PC-3 (cell line): ENCODE measurements around the gene BSCL2. TPM values are rescaled to one million over a fixed set of nuclear protein-coding genes. Genes with fewer than 3 reads are reported as not detected.

ENCODE experiments used
- ATAC-seq: fragments of 200-7000 bp; cut with Tn5 transposase; 2 replicates; pipeline ENCODE4 v1.9.1; 2020; ENCODE audit warnings: mild to moderate bottlenecking, moderate library complexity
- BruUV-seq: library from RNA; stranded (reverse); fragments of 400-500 nt; replicated peaks from 2 replicates; lab custom pipeline; 2021; lab: Mats Ljungman, UMichigan
- CTCF ChIA-PET: fragments of 300-600 bp; sonication (Branson Sonifier 250); formaldehyde crosslinking; loops from one replicate; lab custom pipeline; 2022; ENCODE audit warnings: antibody characterized with exemption; lab: Charles Lee
- POLR2A ChIA-PET: fragments of 300-600 bp; sonication (Branson Sonifier 250); formaldehyde crosslinking; loops from one replicate; lab custom pipeline; 2022; ENCODE audit warnings: antibody characterized with exemption; ENCODE audit not compliant: unreplicated experiment; lab: Charles Lee
- DNase-seq: peaks from one replicate; pipeline ENCODE4 v3.0.0-alpha.2; 2015
- H2AFZ ChIP-seq: fragments of 300-600 bp; sonication (generic); 2 replicates; pipeline ENCODE4 v1.6.0; 2016; ENCODE audit warnings: antibody characterized with exemption, low read length
- H3F3A ChIP-seq: fragments of 300-600 bp; sonication (generic); one replicate; pipeline ENCODE4 v1.6.0; 2017; ENCODE audit warnings: antibody characterized with exemption, low read length, control low read depth, mild to moderate bottlenecking; ENCODE audit not compliant: unreplicated experiment
- H3K27ac ChIP-seq: fragments of 300-600 bp; sonication (generic); 2 replicates; pipeline ENCODE4 v1.5.1; 2016; ENCODE audit warnings: mild to moderate bottlenecking, low read length
- H3K27me3 ChIP-seq: fragments of 300-600 bp; sonication (generic); 2 replicates; pipeline ENCODE4 v1.6.1; 2016; ENCODE audit warnings: low read length, mixed read lengths
- H3K36me3 ChIP-seq: fragments of 300-600 bp; sonication (generic); 2 replicates; pipeline ENCODE4 v1.6.1; 2016; ENCODE audit warnings: low read depth, mixed run types, low read length, mixed read lengths
- H3K4me1 ChIP-seq: fragments of 300-600 bp; sonication (generic); 2 replicates; pipeline ENCODE4 v1.5.1; 2016; ENCODE audit warnings: low read length; ENCODE audit not compliant: insufficient read depth
- H3K4me2 ChIP-seq: fragments of 300-600 bp; sonication (generic); 2 replicates; pipeline ENCODE4 v1.6.0; 2016; ENCODE audit warnings: low read length
- H3K4me3 ChIP-seq: fragments of 300-600 bp; sonication (generic); 2 replicates; pipeline ENCODE4 v1.5.1; 2016; ENCODE audit warnings: mild to moderate bottlenecking, low read length, mixed read lengths
- H3K79me2 ChIP-seq: fragments of 300-600 bp; sonication (generic); 2 replicates; pipeline ENCODE4 v1.6.1; 2017; ENCODE audit warnings: low read length, mixed read lengths
- H3K9ac ChIP-seq: fragments of 300-600 bp; sonication (generic); 2 replicates; pipeline ENCODE4 v1.6.0; 2016; ENCODE audit warnings: mild to moderate bottlenecking, low read length
- H3K9me2 ChIP-seq: fragments of 300-600 bp; sonication (generic); replicated peaks from 2 replicates; pipeline ENCODE4 v1.6.1; 2016; ENCODE audit warnings: mixed run types, low read length, mixed read lengths
- H3K9me3 ChIP-seq: fragments of 300-600 bp; sonication (generic); 2 replicates; pipeline ENCODE4 v1.6.1; 2016; ENCODE audit warnings: low read length, mixed read lengths
- H4K20me1 ChIP-seq: fragments of 300-600 bp; sonication (generic); 2 replicates; pipeline ENCODE4 v1.6.1; 2016; ENCODE audit warnings: low read length, mixed read lengths
- EZH2 ChIP-seq: fragments of 300-600 bp; sonication (generic); IDR thresholded peaks from one replicate; pipeline ENCODE4 v1.6.1; 2017; ENCODE audit warnings: antibody characterized with exemption, mild to moderate bottlenecking, low read length; ENCODE audit not compliant: unreplicated experiment
- EZH2phosphoT487 ChIP-seq: fragments of 300-600 bp; sonication (generic); IDR thresholded peaks from 2 replicates; pipeline ENCODE4 v1.6.1; 2018; ENCODE audit warnings: mild to moderate bottlenecking, antibody characterized with exemption, low read length, borderline replicate concordance
- intact Hi-C: fragments of 100-400 bp; cut with micrococcal nuclease; formaldehyde crosslinking; loops from 2 replicates; pipeline ENCODE4 v1.9.0; 2023
- total RNA-seq: library from RNA; depleted of rRNA; stranded (reverse); fragments of >200 nt; gene quantifications from 2 replicates; pipeline ENCODE4 v1.2.3, GENCODE V29; 2014
- TF ChIP-seq, protein P1 (sequence below): fragments of 300-600 bp; sonication (generic); conservative IDR thresholded peaks from 2 replicates; pipeline ENCODE4 v1.5.1; 2017; ENCODE audit warnings: antibody characterized with exemption, low read depth, mild to moderate bottlenecking, low read length

The BSCL2 gene
- total RNA-seq, 1 experiment from 2014 or later: 65.7 TPM

DNA sequence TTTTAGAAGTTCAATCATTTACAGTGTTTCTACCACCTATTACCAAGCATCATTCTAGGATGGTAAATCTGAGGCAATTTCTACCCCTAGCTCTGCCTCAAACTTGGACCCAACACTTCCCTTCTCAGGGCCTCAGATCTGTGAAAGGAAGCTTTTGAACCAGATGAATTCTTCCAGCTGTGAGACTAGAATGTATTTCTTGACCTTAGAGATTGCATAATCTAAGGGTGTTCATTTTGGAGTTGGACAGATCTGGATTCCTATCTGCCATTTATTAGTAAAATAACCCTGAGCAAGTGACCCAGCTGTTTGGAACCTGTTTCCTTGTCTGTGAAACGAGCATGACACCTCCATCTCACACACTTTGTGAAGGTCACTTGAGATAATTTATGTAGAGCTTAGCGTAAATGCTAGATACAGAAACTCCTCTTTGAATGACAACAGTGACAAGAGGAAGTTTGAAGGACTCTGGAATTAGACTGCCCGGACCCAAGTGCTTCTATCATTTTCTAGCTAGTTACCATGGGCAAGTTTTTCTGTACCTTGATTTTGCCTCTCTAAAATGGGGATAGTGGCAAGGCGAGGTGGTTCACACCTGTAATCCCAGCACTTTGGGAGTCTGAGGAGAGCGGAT lies 50.3 kb downstream of the BSCL2 start:
- no peaks in the 10 kb centered on the region for H3K9me2 ChIP-seq
- BruUV-seq: no TSS peak
- ChIA-PET POLR2A (interaction anchor here (0.5 to 0.8 kb wide), 2 partner anchors 8 to 143 kb away, joined by 7 to 8 read pairs; partner anchors contain the start of genes C11orf98 and CSKMT), CTCF (no interaction called here)
- H3K9ac ChIP-seq: no peak overlapping the region
- no peaks in the 10 kb centered on the region for H4K20me1 ChIP-seq
- H3K27ac ChIP-seq: no peak overlapping the region
- no peaks in the 10 kb centered on the region for H3K27me3 ChIP-seq
- no peaks in the 10 kb centered on the region for H3F3A ChIP-seq
- H3K4me3 ChIP-seq: no peak overlapping the region
- DNase-seq (no peak), ATAC-seq (no peak)
- no peaks in the 10 kb centered on the region for H3K36me3 ChIP-seq
- no peaks in the 10 kb centered on the region for H3K9me3 ChIP-seq
- H3K79me2 ChIP-seq: peaks cover 12% of the 10 kb centered on the region
- peaks cover 6% of the 10 kb centered on the region for H3K4me1 ChIP-seq
- intact Hi-C loops: no loop called here
- no peak overlapping the region for H3K4me2 ChIP-seq
- H2AFZ ChIP-seq: no peak overlapping the region
- TF ChIP-seq, protein P1, sequence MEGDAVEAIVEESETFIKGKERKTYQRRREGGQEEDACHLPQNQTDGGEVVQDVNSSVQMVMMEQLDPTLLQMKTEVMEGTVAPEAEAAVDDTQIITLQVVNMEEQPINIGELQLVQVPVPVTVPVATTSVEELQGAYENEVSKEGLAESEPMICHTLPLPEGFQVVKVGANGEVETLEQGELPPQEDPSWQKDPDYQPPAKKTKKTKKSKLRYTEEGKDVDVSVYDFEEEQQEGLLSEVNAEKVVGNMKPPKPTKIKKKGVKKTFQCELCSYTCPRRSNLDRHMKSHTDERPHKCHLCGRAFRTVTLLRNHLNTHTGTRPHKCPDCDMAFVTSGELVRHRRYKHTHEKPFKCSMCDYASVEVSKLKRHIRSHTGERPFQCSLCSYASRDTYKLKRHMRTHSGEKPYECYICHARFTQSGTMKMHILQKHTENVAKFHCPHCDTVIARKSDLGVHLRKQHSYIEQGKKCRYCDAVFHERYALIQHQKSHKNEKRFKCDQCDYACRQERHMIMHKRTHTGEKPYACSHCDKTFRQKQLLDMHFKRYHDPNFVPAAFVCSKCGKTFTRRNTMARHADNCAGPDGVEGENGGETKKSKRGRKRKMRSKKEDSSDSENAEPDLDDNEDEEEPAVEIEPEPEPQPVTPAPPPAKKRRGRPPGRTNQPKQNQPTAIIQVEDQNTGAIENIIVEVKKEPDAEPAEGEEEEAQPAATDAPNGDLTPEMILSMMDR: no peak

DNA sequence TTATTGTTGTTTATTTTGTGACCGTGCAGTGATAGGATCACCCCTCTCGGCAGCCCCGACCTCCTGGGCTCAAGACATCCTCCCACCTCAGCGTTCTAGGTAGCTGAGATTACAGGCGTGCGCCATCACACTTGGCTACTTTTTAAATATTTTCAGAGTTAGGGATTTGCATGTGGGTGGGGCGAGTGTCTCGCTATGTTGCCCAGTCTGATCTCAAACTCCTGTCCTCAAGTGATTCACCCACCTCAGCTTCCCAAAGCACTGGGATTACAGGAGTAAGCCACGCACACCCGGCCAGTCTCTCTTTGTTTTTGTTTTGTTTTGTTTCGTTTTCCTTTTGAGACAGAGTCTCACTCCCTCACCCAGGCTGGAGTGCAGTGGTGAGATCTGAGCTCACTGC lies 52.9 kb downstream of the BSCL2 start:
- ChIA-PET CTCF (no interaction called here), POLR2A (no interaction called here)
- H3F3A ChIP-seq: no peaks in the 10 kb centered on the region
- H3K4me3 ChIP-seq: no peak overlapping the region
- DNase-seq (no peak), ATAC-seq (no peak)
- no peaks in the 10 kb centered on the region for H3K9me2 ChIP-seq
- H3K36me3 ChIP-seq: peaks cover 6% of the 10 kb centered on the region; the same call in 1 of the 2 replicates
- H4K20me1 ChIP-seq: no peaks in the 10 kb centered on the region
- peaks cover 26% of the 10 kb centered on the region for H3K79me2 ChIP-seq
- no peak overlapping the region for H3K4me2 ChIP-seq
- H3K27ac ChIP-seq: no peak overlapping the region
- H3K9ac ChIP-seq: no peak overlapping the region
- intact Hi-C loops: loop anchor here (5.0 kb wide), 1 partner anchor 62 kb away; the partner anchor contains the start of gene TUT1
- H3K27me3 ChIP-seq: no peaks in the 10 kb centered on the region
- no peaks in the 10 kb centered on the region for H3K9me3 ChIP-seq
- no TSS peak for BruUV-seq
- TF ChIP-seq EZH2phosphoT487: no peak
- no peak for TF ChIP-seq EZH2
- TF ChIP-seq, protein P1: no peak
- H2AFZ ChIP-seq: no peak overlapping the region
- H3K4me1 ChIP-seq: peaks cover 11% of the 10 kb centered on the region
